HG03103 (cell line): ENCODE results near the gene VPS51.
"Not testable (repeated sequence)": the region's sequence is repeated elsewhere in the genome, so short reads cannot be mapped to it uniquely, and the experiment has no call there.

Source experiments
- ATAC-seq: cut with Tn5 transposase; IDR thresholded peaks from one replicate; pipeline ENCODE4 v1.9.1; 2021; ENCODE audit warnings: low read depth; ENCODE audit not compliant: unreplicated experiment

VPS51 gene

DNA sequence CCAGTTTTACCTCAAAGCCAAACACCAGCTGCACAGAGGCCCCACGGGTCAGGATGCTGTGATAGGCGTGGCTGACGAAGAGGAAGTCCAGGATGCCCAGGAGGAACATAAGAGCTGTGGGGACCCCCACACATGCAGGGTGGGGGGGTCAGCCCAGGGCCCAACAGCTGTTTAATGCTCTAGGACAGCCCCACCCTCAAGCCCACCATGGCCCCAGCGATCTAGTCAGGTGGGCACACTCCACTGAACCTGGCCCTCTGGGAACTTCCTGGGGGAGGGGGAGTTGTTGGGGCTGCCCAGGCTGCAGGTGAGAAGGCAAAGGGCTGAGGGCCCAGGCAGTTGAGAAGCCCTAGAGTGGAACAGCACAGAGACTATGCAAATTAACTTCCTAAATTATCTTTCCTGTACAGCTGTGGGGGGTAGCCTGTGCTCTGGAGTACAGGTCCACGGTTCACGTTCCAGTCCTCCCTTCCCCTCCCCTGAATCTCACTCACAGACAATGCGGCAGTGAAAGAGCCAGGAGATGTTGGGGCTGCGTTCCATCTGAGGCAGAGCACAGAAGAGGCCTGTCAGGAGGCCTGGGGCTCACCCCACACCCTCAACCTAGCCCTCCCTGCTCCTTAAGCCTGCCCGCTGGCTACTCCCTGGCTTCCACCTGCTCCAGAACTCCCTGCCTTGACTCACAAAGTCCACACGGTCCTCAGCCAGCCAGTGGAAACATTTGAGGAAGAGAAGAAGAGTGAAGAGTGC lies 36.4 kb downstream of the VPS51 start:
- ATAC-seq = peak; percentile 40

DNA sequence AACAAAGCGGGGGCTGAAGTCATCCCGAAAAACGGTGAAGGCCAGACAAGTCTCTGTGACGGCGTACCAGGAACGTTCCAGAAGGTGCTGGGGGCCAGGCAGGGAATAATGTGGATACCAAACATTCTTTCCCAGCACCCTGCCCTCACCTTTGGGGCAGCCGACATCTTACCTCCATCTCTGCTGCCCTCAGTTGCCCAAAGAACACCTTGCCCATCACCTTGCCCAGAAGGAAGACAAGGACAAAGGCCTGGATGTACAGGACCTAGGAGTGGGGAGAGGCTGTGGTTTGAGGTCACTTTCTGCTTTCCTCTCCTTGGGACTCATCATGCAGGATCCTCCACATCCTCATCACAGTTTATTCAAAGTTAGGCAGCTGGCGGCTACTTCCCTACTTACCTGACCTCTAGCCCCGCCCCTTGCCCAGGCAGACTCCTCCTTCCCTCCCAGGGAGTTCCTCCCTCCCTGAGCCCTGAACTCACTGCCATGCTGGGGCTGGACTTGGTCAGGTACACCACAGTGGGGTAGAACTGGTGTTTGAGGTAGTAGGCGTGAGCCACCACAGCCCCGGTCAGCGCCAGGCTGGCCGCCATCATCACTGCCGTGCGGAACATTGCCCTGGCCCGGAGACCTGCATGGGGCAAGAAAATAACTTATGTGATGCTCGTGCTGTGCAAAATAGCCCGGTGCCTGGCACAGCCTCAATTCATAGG lies 37.1 kb downstream of the VPS51 start:
- ATAC-seq = no peak

DNA sequence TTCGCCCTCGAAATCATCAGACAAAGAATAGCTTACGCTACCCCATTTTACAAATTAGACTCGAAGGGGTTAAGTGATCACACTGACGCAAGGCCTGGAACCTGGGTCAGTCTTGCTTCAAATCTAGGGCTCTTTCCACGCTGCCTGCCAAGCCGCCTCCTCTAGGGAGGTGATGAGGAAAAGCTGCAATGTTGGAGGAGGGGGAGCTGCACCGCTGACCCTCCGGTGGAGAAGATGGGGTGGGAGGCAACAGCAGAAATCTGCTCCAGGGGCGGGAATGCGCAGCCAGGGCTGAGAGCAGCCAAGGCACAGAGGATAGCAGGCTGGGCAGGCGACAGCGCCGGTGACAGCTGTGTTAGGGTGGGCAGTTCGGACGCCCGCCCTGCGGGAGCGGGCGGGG lies 37.7 kb downstream of the VPS51 start:
- ATAC-seq = no peak

DNA sequence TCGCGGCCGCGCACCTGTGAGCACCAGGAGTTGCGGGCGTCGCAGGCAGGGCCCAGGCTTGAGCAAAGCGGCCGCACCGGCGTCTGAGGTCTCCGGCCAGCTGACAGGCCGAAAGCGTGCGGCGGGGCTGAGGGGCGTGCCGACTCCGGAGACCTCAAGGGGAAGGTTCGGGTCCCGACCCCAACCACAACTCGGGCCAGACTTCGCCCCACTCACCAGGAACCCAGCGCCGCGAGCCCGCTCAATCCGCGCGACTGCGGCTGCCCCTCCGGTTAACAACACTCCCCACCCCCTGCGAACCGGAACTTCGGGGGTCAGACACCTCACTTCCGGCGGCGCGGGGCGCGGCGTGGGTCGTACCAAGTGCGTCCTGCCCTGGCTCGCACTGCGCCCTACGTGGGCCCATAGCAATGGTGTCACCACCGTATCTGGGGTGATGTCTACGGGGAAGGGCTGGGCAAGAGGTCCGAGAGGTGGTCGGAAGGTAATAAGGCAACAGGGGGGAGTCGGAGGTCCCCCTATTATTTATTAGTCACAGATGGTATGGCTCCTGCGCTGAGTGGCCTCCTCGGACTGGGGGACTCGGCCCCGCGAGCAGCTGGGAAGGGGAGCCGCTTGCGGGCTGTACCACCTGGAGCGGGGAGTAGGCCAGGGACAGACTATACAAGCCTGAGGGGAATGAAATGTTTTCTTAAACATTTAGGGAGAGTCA lies 38.4 kb downstream of the VPS51 start, which contains the start of gene SYVN1:
TSS of gene SYVN1 (minus strand) at position 280 of the 712 bp plus-strand sequence. CDS start 918 bp downstream, outside the sequence.
- ATAC-seq = peak; percentile 44

DNA sequence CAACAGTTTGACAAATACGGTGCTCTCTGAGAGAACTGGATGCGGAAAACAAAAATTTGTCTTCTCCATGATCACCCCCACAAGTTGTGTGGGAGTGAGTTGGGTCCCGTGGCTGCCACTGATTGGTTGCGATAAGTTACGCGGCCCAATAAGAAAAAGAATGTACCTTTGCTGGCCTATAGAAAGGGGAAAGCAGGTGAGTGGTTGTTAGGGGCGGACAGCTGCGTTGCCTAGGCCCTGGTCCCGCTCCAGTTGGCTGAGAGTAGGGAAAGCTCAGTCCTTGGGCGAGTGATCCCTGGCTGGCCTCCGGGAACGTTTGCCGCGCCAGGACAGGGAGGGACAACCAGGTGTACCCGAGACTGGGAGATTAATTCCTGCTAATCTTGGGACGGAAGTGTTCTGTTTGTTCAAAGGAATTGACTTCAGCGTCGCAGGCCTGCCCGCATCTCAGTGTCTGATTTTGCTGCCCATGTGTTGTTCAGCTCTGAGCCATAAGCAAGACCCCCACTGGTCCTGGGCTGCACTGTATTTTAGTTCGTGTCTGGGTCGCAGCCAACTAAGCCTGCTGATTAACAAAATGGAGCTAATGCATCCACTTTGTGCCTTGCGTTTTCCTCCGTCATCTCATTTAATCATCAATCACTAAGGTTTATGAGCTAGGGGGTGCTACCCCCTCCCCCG lies 39.1 kb downstream of the VPS51 start:
- ATAC-seq = peak; percentile 58

DNA sequence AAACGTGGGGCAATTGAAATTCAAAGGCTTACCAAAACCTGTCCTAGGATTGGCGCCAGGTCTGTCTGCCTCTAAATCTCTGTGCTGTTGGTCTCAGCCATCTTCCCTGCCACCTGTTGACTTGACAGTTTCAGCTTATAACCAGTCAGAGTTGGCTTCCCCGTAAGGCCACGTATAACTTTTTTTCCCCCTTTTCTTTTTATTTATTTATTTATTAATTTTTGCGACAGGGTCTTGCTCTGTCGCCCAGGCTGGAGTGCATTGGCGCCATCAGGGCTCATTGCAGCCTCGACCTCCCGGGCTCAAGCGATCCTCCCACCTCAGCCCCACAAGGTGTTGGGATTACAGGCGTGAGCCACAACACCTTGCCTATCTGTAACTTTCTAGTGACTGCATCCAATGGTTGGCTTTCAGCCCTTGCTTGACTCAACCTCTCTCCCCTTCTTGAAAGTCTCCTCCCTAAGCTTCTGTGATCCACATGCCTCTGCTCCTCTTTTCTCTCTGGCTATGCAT lies 39.7 kb downstream of the VPS51 start:
- ATAC-seq = no peak

DNA sequence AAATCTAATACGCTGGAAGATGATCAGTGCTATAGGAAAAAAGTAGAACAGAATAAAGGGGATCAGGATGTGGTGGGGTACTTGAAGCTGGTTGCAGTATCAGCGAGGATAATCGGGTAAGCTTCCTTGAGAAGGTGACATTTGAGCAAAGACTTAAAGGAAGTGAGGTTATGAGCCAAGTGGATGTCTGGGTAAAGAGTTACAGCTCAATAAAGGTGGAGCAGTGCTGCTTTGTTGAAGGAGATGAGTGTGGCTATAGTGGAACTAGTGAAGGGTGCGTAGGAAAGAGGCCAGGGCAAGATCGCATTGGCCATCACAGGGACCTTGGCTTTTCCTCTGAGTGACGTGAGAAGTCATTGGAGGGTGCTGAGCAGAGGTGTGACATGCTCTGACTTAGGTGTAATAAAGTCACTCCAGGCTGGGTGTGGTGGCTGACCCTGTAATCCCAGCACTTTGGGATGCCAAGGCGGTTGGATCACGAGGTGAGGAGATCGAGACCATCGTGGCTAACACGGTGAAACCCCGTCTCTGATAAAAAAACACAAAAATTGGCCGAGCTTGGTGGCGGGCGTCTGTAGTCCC lies 40.6 kb downstream of the VPS51 start:
- ATAC-seq = no peak

DNA sequence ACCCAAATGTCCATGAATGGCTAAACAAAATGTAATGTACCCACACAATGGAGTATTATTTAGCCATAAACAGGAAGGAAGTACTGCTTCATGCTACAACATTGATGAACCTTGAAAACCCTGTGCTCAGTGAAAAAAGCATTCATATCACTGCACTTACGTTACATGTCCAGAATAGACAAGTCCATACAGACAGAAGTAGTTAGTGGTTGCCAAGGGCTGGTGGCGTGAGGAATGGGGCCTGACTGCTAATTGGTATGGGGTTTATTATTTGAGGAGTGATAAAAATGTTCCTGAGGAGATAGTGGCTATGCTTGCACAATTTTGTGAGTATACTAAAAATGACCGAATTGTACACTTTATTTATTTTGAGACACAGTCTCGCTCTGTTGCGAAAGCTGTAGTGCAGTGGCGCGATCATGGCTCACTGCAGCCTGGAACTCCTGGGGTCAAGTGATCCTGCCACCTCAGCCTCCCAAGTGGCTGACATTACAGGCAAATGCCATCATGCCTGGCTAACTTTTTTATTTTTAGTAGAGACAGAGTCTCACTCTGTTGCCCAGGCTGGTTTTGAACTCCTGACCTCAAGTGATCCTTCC lies 46.0 kb downstream of the VPS51 start:
- no peak for ATAC-seq

DNA sequence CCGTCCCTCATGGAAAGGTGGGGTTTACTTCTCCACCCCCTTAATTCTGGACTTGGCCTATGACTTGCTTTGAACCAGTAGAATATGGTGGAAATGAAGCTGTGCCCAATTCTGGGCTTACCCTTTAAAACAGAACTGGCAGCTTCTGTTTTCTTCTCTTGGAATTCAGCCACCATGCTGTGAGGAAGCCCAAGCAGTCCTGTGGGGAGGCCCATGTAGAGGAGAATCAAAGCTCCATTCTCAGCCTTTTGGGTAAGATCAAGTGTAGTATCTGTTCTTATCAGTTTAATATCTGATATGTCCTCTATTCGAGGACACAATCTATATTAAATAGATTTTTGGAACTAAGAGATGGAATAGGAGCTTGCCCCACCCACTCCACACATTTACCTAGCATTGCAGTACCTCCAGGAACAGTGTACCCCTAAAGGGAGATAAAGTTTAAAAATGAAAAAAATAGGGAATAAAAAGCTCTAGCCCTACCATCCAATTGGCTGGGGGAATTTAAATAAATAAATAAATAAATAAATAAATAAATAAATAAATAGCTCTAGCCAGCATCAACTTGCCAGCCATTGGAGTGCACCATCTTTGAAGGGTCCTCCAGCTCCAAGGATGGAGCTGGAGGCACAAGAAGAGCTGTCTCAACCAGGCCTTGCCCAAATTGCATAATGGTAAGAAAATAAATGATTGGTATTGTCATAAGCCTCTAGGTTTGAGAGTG lies 51.5 kb downstream of the VPS51 start:
- no peak for ATAC-seq

DNA sequence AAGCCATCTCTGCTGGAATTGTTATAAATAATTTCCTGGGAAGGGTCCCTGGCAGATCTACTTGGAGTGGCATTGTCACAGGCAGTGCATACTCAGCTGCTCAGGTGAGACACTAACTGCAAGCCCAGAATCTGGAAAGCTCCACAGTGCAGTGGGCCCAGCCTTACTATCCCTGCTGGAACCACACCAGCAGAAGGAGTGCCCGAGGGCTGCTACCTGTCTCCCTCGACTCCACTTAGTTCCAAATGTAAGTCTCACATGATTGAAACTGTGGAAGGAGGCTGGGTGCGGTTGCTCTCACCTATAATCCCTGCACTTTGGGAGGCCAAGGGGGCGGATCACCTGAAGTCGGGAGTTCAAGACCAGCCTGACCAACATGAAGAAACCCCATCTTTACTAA lies 52.6 kb downstream of the VPS51 start:
- no peak for ATAC-seq

DNA sequence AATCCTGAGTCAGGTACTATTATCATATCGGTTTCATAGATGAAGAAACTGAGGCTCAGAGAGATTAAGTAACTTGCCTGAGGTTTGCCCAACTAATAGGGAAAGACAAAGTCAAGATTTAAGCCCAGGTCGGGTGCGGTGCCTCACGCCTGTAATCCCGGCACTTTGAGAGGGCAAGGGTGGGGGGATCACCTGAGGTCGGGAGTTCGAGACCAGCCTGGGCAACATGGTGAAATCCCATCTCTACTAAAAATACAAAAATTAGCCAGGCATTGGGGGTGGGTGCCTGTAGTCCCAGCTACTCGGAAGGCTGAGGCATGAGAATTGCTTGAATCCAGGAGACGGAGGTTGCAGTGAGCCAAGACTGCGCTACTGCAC lies 54.1 kb downstream of the VPS51 start:
- ATAC-seq = not testable (repeated sequence)

DNA sequence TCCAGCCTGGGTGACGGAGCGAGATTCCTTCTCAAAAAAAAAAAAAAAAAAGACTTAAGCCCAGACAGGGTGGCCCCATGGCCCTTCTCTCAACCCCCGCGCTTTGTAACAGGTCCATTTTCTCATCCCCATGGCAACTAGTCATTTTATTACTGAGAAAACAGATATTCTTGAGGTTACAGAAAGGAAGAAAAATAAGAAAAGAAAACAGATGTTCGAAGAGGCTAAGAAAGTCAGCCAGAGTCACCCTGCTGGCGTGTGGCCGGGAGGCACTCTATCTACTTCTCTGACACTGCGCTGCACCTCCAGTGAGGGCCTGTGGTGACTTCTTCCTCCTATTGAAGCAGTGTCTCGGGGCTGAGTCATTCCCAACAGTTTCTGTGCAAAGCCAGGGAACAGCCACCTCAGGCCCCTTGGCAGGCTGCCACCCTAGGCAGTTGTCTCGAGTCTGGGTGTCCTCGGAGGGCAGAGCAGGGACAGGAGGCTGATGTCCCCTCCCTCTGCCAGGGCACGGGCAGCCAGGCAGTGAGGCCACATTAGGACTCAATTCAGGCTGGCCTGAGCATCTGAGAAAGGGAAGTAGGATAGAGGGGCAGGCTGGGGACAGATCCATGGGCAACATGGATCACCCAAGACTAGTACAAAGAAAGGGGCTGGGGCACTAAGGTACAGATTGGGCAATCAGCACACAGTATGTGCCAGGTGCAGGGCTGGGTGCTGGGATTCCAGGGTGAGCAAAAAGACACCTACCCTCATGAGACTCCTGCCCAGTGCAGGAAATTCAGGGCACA lies 54.7 kb downstream of the VPS51 start:
- ATAC-seq = no peak

DNA sequence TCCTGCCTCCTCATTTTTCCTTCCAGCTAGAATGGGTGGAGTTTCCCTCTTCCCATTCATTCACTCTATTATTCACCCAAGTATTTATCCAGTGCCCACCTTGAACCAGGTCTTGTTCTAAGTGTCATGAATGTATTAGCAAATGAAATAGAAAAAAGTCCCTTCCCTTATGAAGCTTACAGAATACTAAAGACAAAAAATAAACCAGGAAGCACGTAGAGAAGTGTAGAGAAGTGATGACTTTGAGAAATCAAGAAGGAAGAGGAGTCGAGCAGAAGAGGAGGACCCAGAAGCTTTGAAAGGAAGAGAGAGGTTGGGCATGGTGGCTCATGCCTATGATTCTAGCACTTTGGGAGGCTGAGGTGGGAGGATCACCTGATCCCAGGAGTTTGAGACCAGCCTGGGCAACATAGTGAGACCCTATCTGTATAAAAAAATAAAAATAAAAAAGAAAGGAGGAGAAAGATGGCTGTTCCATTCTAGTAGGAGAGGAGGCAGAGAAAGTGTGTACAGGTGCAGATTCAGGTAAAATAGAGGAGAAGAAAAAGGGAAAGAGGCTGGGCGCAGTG lies 55.4 kb downstream of the VPS51 start:
- ATAC-seq = no peak

DNA sequence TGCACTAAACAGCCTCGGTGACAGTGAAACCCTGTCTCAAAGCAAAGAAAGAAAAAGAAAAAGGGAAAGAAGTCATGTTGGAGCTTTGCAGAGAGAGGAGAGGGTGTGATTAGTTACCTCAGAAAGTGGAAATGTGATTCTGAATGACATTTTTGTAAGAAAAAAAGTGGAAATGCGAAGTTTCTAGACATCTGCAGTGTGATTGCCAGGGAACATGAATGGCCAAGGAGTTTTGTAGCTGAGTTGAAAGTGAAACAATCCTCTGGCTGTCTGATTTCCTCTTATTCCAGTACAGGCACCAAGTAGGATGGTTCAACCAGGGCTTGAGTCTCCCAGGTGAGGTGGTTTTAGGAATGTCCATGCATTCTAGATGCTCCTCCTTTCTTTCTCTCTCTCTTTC lies 56.1 kb downstream of the VPS51 start:
- ATAC-seq = no peak

DNA sequence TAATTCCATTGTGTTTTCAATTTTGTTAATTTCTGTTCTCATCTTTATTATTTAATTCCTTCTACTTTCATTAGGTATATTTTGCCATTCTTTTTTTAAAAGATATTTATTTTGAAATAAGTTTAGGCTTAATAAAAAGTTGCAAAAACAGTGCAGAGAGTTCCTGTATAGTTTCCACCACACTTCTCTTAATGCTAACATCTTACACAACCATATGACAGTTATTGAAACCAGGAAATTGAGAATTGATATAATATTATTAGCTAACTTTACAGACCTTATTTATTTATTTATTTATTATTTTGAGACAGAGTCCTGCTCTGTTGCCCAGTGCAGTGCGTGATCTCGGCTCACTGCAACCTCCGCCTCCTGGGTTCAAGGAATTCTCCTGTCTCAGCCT lies 60.2 kb downstream of the VPS51 start:
- no peak for ATAC-seq

DNA sequence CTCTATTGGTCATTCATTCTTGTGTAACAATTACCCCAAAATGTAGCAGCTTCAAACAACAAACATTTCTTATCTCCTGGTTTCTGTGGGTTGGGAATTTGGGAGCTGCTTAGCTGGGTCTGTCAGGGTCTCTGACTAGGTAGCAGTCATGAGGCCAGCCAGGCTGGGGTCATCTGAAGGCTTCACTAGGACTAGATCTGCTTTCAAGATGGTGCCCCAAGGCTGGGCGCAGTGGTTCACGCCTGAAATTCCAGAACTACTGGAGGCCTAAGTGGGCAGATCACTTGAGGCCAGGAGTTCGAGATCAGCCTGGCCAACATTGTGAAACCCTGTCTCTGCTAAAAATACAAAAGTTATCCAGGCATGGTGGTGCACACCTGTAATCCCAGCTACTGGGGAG lies 60.9 kb downstream of the VPS51 start:
- ATAC-seq = no peak

DNA sequence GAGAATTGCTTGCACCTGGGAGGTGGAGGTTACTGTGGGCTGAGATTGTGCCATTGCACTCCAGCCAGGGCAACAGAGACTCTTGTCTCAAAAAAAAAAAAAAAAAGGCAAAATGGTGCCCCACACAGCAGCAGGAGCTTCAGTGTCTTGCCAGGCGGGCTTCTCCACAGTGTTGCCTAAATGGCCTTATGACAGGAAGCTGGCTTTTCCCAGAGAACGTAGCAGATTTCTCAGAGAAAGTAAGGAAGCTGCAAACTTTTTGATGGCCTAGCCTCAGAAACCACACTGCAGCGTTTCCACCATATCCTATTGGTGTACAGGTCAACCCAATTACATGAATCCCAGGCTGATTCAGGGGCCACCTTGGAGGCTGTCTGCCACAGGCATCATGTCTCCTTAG lies 61.3 kb downstream of the VPS51 start:
- ATAC-seq = no peak

DNA sequence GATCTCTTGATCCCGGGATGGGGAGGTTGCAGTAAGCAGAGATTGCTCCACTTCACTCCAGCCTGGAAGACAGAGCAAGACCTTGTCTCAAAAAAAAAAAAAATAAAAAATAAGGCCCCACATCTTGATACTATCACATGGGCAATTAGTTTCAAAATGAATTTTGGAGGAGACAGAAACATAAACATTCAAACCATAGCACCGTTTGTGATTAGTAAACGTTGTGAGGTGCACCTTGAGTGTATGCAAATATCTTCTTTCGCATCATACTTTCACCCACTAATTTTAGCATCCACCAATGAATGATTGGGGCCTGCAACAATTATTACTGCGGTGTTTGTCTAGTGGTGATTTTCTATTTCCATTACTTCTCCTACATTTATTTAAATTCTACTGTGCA lies 63.0 kb downstream of the VPS51 start:
- ATAC-seq = no peak
